Putamen (tissue), 1 donor: ENCODE data around the gene FAM186B.
A peak's percentile ranks its signal among the peaks of the same experiment; 100 is the strongest.

Experiments
- DNase-seq: peaks from one replicate; pipeline ENCODE4 v3.0.0-alpha.2; 2016; ENCODE audit warnings: low spot score

The FAM186B gene

DNA sequence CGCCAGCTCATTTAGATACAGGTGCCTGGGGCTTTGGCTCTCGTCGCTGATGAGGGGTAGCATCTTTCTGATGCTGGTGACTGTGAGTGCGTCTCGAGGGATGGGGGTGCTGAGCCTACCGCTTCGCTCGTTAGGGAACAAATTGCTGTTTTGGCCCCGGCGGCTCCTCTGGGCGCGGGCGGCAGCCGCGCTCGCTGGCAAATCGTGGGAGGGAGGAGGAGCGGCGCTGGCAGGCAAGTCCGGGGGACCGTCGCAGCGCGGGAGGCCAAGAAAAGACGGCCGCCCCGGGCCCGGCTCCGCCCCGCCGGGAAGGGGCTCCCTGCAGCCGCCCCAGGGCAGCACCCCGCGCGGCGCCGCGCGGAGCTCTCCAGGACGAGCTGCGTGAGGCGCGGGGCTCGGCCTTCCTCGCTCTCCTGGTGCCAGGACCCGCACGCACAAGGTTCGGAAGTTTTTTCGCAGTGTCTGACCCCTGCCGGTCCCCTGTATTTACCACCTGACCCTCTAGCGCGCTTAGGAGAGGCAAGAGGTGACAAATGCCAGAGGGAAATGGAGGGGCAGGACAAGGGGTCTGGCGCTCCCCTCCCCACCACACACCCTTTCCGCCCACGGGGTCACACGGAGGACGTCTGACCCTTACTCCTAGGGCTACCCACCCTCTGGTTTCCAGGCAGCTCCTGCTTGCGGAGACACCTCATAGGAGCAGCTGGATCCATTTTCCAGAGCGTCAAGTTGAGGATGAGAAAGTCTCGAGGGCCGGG, 67.5 kb downstream of the FAM186B start:
- peak; percentile 47 for DNase-seq
